ENCODE results near the gene XYLT1.

DNA sequence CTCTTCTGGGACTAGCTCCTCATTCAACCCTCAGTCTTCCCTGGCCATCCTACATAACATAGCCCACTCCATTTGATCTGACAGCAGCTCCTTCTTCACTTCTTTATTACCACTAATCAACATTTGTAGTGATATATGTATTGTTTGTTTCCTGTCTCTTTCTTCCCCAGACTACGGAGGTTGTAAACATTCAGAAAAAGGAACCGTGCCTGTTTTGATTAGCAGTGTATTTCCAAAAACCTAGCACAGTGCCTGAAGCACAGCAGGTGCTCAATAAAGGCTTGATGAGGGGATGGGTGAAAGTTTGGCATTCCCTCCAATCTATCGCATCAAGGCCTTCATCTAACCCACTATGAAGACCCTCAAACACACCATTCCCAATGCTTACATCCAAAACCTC is 150.8 kb downstream of the XYLT1 start:
- TF ChIP-seq POLR2AphosphoS5 (IDR thresholded peaks at IDR 0.05; ENCODE audit: control insufficient read depth, insufficient read depth, low read depth, low read length) (no peak), KDM1A (IDR thresholded peaks at IDR 0.05) (no peak), ILF3 (IDR thresholded peaks at IDR 0.05; ENCODE audit: borderline replicate concordance) (no peak), RNF2 (IDR thresholded peaks at IDR 0.05) (no peak), ZZZ3 (IDR thresholded peaks at IDR 0.05) (no peak), ZNF124 (CRISPR knock-in tag; IDR thresholded peaks at IDR 0.05) (no peak), KLF6 (CRISPR knock-in tag; IDR thresholded peaks at IDR 0.05; ENCODE audit: borderline replicate concordance) (no peak), GATAD2A (IDR thresholded peaks at IDR 0.05) (no peak), TAF1 (IDR thresholded peaks at IDR 0.05; ENCODE audit: control insufficient read depth, extremely low read depth, insufficient read depth, low read length, severe bottlenecking) (no peak), NFE2 (IDR thresholded peaks at IDR 0.05; ENCODE audit: low read depth) (no peak)
- TF ChIP-seq, protein P1, sequence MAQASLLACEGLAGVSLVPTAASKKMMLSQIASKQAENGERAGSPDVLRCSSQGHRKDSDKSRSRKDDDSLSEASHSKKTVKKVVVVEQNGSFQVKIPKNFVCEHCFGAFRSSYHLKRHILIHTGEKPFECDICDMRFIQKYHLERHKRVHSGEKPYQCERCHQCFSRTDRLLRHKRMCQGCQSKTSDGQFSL (CRISPR knock-in tag; IDR thresholded peaks at IDR 0.05), result no peak
- TF ChIP-seq, protein P1 (tag; IDR thresholded peaks at IDR 0.05), result no peak
- TF ChIP-seq, protein P2, sequence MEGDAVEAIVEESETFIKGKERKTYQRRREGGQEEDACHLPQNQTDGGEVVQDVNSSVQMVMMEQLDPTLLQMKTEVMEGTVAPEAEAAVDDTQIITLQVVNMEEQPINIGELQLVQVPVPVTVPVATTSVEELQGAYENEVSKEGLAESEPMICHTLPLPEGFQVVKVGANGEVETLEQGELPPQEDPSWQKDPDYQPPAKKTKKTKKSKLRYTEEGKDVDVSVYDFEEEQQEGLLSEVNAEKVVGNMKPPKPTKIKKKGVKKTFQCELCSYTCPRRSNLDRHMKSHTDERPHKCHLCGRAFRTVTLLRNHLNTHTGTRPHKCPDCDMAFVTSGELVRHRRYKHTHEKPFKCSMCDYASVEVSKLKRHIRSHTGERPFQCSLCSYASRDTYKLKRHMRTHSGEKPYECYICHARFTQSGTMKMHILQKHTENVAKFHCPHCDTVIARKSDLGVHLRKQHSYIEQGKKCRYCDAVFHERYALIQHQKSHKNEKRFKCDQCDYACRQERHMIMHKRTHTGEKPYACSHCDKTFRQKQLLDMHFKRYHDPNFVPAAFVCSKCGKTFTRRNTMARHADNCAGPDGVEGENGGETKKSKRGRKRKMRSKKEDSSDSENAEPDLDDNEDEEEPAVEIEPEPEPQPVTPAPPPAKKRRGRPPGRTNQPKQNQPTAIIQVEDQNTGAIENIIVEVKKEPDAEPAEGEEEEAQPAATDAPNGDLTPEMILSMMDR (IDR thresholded peaks at IDR 0.05 in 2 of 3, conservative IDR thresholded peaks at IDR 0.05 in 1 of 3; ENCODE audit: insufficient read depth in 2 of 3, low read depth in 1 of 3, low read length in 3 of 3), result no peak
- TF ChIP-seq, protein P3, sequence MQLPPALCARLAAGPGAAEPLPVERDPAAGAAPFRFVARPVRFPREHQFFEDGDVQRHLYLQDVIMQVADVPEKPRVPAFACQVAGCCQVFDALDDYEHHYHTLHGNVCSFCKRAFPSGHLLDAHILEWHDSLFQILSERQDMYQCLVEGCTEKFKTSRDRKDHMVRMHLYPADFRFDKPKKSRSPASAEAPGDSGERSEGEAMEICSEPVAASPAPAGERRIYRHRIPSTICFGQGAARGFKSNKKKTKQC (CRISPR knock-in tag; IDR thresholded peaks at IDR 0.05), result no peak

Measured in K562 (cell line).